Activated CD8-positive, alpha-beta memory T cell treated with anti-CD3 and anti-CD28 coated beads for 48 hours (primary cell): ENCODE data around the gene GLUL.
"Not testable (repeated sequence)": the region's sequence is repeated elsewhere in the genome, so short reads cannot be mapped to it uniquely, and the experiment has no call there.

ENCODE experiments used
- DNase-seq, 3 experiments: peaks; one replicate each; pipeline ENCODE4 v3.0.0-alpha.2; 2020; ENCODE audit warnings: low read depth in 2 of 3, low spot score in 2 of 3

The GLUL gene

GRCh38 chr1:182395906-182396305 lies 4.3 kb upstream of the GLUL start:
- DNase-seq, result no peak

GRCh38 chr1:182394055-182394775 lies 2.6 kb upstream of the GLUL start:
- DNase-seq, result no peak

GRCh38 chr1:182392050-182393028 lies 749 bp upstream of the GLUL start:
- DNase-seq, result peak in 1 of 3 experiments; percentile 2

GRCh38 chr1:182391028-182391361 lies 595 bp downstream of the GLUL start:
- peak in 1 of 3 experiments; percentile 16 for DNase-seq

GRCh38 chr1:182389619-182390047 lies 2.0 kb downstream of the GLUL start:
- DNase-seq, result no peak

GRCh38 chr1:182388392-182389134 lies 3.0 kb downstream of the GLUL start:
- DNase-seq, result no peak

GRCh38 chr1:182387566-182387965 lies 4.0 kb downstream of the GLUL start:
- DNase-seq, result no peak

- DNase-seq, result no peak
Observed at GRCh38 chr1:182386980-182387379, 4.6 kb downstream of the GLUL start.

GRCh38 chr1:182385885-182386853 lies 5.4 kb downstream of the GLUL start:
- DNase-seq, result no peak

- DNase-seq, result no peak
Observed at GRCh38 chr1:182384387-182384960, 7.1 kb downstream of the GLUL start.

- DNase-seq, result no peak
Observed at GRCh38 chr1:182383934-182384333, 7.7 kb downstream of the GLUL start.

GRCh38 chr1:182383037-182383661 lies 8.4 kb downstream of the GLUL start:
- DNase-seq, result no peak

GRCh38 chr1:182381962-182382819 lies 9.4 kb downstream of the GLUL start:
- DNase-seq, result no peak

GRCh38 chr1:182380199-182380598 lies 11.4 kb downstream of the GLUL start:
- no peak for DNase-seq

GRCh38 chr1:182379781-182380180 lies 11.8 kb downstream of the GLUL start:
- not testable (repeated sequence) for DNase-seq

- DNase-seq, result no peak
Observed at GRCh38 chr1:182376936-182377574, 14.5 kb downstream of the GLUL start.

GRCh38 chr1:182374101-182374834 lies 17.3 kb downstream of the GLUL start:
- DNase-seq, result no peak
